Activated naive CD4-positive, alpha-beta T cell (primary cell): ENCODE results near the gene ADSS1.

Experiments
- DNase-seq, 4 experiments: peaks; one replicate each; lab custom pipeline; 2025; lab: John Stamatoyannopoulos, UW

The ADSS1 gene

DNA sequence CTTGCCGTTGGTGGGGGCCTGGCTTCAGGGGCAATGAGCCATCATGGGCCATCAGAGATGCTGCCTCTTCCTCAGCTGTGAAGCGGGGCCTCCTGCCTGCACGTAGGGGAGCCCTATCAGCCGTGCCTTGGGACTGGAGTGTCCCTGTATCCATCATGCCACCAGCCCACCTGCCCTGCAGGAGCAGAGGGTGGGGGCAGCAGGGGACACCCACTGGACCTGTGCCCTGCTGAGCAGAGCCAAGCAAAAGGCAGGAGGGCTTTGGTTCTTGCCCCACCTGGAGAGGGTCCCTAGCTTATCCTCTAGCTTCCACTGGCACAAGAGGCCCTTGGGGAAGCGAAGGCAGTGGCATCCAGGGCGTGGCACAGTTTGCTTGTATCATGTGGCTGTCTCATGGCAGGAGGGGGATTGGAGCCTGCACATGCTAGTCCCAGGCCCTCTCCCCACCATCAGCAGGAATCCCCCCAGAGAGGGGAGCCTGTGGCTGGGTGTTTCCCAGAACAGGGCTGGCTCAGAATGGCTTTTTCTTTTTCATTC is 10.1 kb downstream of the ADSS1 start:
- no peak for DNase-seq

DNA sequence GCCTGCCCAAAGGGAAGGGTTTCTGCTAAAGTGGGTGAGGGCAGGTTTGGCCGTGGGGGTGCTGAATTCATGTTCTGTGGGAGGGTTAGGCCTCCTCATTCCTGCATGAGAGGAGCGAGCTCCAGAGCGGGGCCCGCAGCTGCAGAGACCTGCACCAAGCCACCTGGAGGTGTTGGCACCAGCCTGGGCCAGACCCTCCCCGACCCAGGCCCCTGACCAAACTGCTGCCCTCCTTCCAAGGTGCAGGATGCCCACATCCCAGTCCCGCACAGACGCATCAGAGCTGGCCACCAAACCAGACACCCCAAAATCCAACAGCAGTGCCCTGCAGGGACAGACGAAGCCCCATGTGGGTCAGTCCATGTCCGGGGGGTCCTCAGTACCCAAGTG is 10.6 kb downstream of the ADSS1 start:
- no peak for DNase-seq

DNA sequence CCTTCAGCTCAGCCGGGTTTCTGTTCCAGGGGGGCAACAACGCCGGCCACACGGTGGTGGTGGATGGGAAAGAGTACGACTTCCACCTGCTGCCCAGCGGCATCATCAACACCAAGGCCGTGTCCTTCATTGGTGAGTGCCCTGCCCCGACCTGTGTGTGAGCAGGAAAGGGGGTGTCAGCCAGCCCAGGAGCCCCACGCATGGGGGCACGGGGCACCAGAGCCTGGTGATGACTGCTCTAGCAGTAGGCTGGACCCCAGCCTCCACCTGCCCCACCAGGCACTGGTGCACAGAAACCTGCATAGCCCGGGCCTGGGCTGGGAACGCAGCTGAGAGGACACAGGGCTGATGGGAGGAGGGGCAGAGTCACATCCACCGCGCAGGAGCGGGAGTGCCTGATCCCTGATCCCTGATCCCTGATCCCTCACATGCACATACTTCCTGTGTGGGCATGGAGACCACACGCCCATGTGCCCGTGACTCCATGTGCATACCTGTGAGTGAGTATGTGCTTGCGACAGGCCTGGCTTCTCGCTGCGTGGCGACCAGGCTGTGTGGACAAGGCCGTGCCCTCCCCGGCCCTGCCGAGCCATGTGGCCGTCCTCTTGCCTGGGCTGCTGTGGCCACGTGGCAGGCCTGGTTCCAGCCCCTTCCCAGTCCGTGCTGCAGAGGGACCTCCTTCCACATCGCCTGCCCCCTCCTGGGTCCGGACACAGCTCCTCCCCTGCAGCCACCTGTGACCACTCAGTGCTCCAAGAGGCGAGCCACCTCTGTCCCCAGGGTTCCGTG is 11.2 kb downstream of the ADSS1 start:
- no peak for DNase-seq

DNA sequence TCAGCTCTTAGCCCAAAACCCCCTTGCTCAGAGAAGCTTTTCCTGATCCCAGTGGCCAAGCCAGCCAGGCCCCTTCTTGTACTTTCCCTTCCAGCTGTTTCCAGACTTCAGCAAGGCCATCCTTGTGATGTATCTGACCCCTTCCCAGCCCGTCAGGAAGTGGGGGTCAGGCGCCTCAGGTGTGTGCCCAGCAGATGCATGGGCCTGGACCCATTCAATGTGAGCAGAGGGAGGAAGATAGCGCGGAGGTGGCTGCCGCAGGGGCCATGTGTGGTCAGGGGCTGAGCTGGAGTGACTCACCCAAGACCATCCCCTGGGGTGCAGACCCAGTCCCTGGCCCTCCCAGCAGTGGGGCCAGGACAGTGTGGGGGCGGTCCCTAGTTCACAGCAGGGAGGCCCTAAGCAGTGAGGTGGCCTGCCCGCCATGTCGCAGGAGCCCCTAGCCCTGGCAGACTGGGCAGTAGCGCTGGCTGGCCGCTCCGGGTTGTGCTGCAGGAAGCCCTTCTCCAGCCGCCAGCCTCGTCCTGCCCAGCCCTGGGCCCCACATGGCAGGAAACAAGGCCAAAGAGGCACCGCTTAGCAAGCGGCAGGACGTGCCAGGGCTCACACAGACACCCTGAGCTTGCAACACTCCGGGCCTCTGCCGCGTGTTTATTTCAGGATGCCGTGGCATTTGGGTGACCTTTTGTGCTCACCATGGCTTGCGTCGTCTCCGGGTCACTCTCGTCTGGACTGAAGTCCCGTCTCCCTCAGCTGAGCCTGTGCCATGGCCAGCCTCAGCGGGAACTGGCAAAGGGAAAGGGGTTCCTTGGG is 12.0 kb downstream of the ADSS1 start:
- no peak for DNase-seq

DNA sequence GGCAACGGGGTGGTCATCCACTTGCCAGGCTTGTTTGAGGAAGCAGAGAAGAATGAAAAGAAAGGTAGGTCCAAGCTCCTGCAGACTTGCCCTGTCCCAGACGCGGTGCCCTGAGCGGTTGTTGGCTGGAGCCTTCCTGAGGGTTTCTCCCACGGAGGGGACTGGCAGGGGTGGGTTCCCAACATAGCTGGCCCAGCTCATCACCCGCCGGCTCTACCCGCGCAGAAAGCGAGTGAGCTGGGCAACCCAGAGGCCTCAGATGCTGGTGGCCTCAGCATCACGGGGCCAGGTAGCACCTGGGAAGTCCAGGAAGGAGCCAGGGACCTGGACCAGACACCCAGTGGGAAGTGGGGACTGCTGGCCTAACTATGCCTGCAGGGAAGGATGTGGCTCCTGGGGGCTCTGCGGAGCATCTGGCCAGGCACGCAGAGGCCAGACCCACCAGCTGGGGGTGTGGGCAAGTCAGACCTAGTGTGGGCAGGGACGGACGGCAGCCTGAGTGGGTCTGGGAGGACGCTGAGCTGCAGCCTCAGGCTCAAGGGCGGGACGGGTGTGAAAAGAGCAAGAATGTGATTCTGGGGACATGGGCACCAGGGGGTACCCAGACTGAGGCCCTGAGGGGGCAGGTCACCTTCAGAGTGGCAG is 14.5 kb downstream of the ADSS1 start:
- DNase-seq, result no peak

DNA sequence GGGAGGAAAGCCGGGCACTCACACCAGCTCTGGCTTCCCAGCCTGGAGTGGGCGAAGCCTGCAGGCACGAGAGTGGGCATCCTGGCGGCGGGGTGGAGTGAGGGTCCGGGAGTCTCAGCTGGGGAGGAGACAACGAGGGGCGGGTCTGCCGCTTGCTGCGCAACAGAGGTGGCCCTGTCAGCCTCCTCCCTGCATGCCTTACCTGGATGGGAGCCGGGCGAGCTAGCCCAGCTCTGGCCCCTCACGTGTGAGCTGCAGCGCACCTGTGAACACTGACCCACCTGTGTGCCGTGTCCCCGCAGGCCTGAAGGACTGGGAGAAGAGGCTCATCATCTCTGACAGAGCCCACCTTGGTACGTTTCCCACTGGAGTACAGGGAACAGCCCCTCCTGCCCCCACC is 15.0 kb downstream of the ADSS1 start:
- DNase-seq, result no peak

DNA sequence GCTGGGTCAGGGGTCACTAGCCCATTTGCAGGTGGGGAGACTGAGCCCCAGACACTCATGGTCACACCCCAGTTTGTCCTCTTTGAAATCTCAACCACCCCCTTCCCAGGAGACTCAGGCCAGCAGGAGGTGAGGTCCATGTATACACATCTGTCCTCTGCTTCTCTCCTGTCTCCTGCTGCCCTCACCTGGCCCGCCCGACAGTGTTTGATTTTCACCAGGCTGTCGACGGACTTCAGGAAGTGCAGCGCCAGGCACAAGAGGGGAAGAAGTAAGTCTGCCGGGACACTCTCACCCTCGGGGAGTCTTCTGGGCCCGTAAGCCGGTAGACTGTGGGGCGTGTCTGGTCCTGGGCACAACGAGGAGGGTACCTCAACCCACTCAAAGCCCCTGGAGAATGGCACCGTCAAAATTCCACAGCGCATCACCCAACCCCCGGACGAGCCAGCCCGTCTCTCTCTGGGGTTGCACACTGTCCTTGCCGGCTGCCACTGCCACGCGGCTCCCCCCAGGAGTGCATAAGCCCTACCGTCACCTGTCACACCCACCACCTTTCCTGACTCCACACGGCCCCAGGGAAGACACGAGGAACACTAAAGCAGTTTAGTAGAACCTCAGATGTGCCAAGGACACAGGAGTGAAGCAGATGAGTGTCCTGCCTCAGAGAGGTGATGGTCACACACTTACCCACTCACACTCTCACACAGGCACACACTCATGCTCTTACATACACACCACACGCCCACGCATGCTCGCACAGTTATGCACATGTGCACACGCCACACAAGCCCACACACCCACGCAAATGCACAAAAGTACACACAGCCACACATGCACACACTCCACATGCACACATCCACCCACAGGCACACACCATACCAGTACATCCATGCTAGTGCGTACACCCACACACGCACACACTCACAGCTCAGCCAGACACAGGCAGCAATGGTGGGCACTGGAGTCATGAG is 15.8 kb downstream of the ADSS1 start:
- DNase-seq, result no peak

DNA sequence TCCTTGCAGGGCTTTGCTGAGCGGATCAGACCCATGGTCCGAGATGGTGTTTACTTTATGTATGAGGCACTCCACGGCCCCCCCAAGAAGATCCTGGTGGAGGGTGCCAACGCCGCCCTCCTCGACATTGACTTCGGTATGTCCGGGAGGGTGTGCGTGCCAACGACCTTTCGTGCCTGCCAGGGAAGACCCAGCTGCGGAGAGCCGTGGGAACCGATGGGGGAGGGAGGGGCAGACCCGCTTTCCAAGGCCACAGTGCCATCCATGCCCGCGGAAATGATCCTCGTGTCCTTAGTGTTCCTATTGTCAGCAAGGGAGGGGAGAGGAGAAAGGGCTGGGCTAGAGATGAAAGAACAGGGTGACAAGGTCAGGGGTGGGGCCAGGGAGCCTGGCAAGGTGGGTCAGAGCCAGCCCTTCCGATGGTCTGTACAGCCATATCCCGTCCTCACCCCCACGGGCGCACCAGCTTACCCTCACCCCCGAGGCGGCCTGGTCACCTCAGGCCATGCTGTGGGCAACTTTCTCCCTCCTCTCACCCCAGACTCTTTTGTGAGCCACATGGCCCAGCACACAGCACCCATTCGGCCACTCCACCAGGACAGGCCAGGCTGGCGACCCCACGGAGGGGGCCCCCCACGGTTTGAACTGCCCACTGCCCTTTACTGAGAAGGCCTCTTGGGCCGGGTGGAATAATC is 17.2 kb downstream of the ADSS1 start:
- no peak for DNase-seq

DNA sequence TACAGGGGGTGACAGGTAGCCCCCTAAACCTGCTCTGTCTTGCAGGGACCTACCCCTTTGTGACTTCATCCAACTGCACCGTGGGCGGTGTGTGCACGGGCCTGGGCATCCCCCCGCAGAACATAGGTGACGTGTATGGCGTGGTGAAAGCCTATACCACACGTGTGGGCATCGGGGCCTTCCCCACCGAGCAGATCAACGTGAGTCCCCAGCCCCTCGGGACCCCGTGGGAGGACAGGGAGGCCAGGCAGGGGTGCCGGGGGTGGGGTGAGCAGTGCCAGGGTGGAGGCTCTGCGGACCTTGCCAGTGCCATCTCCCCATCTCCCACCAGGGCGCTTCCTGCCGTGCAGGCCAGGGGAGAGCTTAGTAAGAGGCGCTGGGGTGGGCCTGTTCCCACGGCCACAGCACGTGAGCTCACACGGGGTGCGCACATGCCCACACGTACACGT is 17.8 kb downstream of the ADSS1 start:
- no peak for DNase-seq

DNA sequence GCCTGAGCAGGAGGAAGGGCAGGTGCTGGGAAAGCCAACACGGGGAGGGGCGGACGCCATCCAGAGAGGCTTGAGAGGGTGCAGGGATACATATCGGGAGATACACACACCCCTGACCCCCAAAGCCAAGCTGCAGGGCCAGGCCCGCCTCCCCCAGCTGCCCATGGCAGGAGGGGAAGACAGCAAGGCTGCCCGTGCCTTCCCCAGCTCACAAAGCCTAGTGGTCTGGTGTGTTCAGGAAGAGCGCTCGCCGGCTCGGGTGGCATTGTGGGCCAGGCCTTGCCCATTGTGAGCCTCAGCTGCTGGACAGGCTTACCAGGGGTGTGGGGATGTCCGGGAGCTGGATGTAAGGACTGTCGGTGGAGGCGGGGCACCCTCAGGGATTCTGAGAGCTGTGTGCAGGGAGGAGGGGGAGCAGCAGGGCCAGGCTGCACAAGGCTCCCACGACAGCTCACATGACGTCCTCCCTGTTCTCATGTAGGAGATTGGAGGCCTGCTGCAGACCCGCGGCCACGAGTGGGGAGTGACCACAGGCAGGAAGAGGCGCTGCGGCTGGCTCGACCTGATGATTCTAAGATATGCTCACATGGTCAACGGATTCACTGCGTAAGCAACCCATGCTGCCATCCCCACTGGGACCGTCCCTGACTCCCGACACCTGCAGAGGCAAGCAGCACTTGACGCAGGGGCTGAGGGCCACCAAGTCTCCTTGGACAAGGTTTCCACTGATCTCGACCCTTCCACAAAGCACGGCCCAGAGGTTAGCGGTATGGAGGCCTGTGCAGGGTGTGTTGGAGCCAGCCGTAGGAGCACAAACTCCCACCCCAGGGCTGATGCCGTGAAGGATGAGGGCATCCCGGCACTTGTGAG is 18.8 kb downstream of the ADSS1 start:
- no peak for DNase-seq

DNA sequence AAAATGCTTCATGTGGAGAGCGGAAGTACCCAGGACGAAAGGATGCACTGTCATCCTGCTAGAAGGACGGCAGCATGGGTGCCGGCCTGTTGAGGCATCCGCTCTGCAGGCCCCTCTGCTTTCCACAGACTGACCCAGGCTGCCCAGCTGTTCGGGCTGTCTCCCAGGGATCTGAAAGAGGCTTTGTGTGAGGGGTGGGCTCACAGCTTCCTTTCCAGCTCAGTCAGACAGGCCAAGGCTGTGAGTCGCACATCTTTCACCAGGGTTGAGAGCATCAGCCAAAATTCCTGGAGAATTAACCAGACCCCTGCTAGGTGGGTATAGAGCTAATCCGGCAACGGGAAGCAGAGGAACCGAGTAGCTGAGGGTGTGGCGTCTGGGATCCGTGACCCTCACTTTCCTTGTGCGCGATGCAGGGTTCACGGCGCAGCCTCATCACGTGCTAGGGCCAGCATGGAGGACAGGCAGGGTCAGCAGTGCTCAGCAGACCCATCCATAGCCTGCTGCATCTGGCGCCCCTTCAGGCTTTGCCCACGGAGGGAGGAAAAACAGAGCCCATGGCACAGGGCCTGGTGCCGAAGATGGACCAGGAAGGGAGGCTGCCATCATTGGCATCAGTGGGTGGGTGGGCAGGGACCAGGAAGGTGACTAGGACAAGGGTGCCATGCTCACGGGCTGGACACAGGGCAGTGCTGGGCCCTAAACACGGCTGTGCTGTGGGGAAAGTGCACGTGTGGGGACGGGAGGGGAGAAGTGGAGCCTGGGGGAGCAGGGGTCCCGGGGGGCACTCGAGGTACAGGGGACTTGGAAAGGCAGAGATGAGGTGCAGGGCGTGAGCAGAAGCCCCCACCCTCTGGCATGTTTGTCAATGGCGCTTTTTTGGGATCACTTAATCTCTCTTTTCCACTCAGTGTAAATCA is 19.7 kb downstream of the ADSS1 start:
- DNase-seq, result no peak

DNA sequence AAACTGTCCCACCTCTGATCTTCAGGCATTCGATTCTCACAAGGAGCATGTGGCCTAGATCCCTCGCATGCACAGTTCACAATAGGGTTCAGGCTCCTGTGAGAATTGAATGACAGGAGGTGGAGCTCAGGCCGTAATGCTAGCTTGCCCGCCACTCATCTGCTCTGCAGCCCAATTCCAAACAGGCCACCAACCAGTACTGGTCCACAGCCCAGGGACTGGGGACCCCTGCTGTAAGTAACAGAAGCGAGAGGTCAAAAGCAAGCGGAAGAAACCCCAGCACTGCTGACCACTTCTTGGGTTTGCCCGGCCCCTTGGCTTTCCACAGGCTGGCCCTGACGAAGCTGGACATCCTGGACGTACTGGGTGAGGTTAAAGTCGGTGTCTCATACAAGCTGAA is 20.5 kb downstream of the ADSS1 start:
- DNase-seq, result no peak

DNA sequence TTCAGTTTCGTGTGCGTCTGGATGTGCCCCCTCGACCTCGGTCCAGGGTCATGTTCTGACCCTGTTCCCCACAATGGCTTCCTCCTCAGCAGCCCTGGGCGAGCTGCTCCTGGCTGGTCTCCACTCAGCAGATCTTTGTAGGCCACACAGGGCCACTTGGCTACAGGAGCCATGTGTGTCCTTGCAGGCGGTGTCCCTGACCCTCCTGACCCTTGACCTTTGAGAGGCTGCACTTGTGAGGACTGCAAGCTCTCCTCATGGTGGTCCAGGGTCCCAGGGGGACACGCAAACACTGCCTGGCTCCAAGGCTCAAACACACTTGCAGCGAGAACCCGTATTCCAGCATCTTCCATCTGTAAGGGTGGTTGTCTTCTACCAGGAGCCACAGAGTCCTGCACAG is 21.4 kb downstream of the ADSS1 start:
- DNase-seq, result no peak

DNA sequence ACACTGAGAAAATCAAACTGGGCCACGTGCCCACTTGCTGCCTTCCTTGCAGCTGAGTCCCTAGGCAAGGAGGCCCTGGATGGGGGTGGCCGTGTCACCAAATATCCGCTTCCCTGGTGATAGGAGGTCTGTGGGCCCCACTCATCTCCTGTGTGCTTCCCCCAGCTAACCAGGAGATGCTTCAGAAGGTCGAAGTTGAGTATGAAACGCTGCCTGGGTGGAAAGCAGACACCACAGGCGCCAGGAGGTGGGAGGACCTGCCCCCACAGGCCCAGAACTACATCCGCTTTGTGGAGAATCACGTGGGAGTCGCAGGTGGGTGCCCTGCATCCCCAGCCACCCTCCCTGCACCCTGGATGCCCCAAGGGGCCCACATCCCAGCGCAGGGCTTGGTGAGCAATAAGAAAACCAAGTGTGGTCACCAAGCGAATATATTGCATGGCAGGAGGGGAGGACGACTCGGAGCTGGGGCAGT is 22.1 kb downstream of the ADSS1 start:
- DNase-seq, result no peak

DNA sequence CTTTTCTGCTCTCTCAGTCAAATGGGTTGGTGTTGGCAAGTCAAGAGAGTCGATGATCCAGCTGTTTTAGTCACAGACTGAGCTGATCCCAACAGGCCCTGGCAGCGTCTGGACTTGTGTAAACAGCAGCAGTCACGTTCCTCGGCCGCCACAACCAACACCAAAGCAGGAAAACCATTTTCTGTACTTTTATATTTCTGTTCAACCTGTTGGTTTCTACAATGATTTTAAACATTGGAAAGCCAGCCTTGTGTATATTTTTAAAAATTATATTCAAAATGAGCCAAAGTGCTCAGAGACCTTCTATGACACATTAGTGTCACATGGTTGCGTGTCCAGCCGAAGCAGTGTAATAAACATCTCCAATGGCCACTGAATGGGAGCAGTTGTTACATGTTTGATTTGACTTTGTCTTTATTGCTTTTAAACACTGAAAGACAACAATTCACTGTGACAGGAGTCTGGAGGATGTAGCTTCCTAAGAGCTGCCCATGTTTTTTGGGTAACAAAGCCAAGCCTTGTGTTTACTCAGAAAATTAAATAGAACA is 23.0 kb downstream of the ADSS1 start:
- DNase-seq, result no peak

DNA sequence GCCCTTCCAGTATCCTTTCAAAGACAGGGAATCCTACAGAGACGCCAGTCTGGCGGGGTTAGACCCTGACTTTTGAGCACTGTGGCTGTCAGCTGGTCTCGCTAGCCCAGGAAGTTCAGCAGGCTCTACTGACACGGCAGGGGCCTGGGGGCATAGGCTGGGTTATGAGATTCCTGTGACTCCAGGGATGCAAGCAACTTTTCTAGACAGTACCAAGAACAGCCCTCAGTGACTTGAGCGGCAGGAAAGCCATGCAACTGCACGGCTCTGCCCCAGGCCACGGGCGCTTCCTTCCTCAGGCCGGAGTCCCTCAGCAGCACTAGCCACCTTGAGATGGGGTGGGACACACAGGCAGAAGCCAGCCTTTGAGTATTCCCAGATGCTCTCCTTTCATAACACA is 23.8 kb downstream of the ADSS1 start:
- no peak for DNase-seq

DNA sequence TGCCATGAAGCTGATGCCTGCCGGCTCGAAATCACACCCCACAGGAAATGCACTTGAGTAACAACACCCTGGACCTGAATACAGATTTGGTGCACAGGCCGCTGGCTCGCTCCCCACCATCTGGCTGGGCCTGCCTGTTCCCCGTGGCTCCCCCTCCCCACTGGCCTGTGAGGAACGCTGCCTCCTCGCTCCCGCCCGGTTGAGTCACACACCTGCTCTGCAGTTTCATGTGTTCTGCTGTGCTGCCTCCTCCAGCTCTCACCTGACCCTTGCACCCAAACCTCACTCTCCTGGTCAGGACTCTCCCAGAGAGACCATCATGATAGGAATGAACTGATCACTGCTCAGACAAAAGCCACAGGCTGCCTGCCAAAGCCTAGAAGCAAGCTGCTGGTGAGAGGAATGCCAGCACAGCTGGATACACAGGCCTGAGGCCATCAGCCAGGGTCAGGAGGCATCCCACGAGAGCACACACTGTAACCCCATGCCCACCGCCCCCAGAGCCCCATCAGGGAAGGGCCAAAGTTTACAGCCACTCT is 25.2 kb downstream of the ADSS1 start:
- no peak for DNase-seq
